ENCODE data around the gene HBM. TPM values are rescaled to one million over a fixed set of nuclear protein-coding genes. Genes with fewer than 3 reads are reported as not detected.

Gene HBM
- total and polyA plus RNA-seq, 9 donors: 0.78 to 0.92 TPM; not detected in 7

DNA sequence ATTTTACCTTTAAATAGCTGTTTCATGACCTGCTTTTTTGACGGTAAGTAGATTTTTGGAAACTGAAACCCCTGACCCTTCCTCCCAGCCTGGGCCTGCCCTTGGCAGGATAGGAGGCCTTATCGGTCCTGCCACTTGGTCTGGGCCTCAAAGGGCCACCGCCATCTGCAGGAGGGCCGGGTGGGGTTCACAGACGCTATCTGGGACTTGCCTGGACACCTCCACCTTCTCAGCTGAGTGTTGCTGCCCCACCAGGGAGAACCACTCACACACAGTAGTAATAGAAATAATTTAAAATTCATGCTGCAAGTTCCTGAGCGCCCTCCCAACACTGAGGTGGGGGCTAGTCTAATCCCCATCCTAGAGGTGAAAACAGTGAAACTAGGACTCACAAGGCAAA is 22.7 kb upstream of the HBM start:
- intact Hi-C loops (cut with DNase I): no loop called here

DNA sequence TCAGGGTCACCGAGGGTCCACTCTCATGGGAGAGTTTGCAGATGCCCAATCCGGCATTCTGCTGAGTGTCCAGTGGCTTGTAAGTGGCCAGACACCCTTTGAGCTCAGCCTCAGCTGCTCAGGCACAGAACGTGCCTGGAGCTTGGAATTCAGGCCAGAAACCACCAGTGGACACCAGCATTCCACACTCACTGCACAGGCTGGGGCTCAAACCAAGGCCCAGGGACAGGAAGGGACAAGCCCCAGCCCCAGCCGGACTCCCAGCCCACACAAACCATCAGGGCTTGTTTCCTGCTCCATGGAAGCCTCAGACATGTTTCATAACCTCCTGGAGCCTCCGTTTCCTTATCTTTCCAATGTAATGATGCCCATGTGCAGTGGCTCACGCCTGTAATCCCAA is 22.3 kb upstream of the HBM start:
- Histone ChIP-seq H3K4me1 (ENCODE audit: insufficient read depth) (no peaks in the 10 kb centered on the region), H3K4me3 (no peak overlapping the region), H3K27me3 (no peaks in the 10 kb centered on the region), H3K36me3 (no peaks in the 10 kb centered on the region), H3K9me3 (no peaks in the 10 kb centered on the region), H3K27ac (no peak overlapping the region)
- intact Hi-C loops (cut with DNase I): no loop called here
- DNase-seq: no peak
- TF ChIP-seq, protein P1, sequence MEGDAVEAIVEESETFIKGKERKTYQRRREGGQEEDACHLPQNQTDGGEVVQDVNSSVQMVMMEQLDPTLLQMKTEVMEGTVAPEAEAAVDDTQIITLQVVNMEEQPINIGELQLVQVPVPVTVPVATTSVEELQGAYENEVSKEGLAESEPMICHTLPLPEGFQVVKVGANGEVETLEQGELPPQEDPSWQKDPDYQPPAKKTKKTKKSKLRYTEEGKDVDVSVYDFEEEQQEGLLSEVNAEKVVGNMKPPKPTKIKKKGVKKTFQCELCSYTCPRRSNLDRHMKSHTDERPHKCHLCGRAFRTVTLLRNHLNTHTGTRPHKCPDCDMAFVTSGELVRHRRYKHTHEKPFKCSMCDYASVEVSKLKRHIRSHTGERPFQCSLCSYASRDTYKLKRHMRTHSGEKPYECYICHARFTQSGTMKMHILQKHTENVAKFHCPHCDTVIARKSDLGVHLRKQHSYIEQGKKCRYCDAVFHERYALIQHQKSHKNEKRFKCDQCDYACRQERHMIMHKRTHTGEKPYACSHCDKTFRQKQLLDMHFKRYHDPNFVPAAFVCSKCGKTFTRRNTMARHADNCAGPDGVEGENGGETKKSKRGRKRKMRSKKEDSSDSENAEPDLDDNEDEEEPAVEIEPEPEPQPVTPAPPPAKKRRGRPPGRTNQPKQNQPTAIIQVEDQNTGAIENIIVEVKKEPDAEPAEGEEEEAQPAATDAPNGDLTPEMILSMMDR (IDR thresholded peaks at IDR 0.05): no peak
- TF ChIP-seq EP300 (IDR thresholded peaks at IDR 0.05): no peak
- WGBS, 3 donors: 51 to 68% (median 63%) methylated on average over 6 of the region's 6 CpGs

More for the DNA sequence above, 22.7 kb upstream of the HBM start:
- Histone ChIP-seq H3K4me1 (ENCODE audit: insufficient read depth) (no peaks in the 10 kb centered on the region), H3K9me3 (no peaks in the 10 kb centered on the region), H3K4me3 (no peak overlapping the region), H3K27ac (no peak overlapping the region), H3K36me3 (no peaks in the 10 kb centered on the region), H3K27me3 (no peaks in the 10 kb centered on the region)
- WGBS, 3 donors: 70 to 84% (median 78%) methylated on average over 6 of the region's 6 CpGs
- no peak for DNase-seq
- no peak for TF ChIP-seq EP300 (IDR thresholded peaks at IDR 0.05)
- TF ChIP-seq, protein P1 (IDR thresholded peaks at IDR 0.05): no peak
- no peak for TF ChIP-seq POLR2A (IDR thresholded peaks at IDR 0.05)

DNA sequence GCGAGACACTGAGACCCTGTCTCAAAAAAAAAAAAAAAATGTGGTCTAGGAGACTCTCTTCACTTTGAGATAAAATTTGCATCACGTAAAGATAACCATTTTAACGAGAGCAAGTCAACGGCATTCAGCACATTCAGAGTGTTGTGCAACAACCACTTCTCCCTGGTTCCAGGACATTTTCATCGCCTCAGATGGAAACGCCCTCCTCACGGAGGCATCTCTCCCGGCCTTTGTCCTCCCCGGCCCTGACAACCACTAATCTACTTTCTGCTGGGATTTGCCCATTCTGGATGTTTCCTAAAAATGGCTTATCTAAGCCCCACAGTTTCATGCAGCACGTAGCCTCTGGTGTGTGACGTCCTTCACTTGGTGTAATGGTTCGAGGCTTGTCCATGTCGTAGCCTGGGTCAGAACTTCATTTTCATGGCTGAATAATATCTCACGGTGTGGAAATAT is 21.0 kb upstream of the HBM start:
- H3K4me3 ChIP-seq: no peak overlapping the region
- intact Hi-C loops (cut with DNase I): no loop called here

DNA sequence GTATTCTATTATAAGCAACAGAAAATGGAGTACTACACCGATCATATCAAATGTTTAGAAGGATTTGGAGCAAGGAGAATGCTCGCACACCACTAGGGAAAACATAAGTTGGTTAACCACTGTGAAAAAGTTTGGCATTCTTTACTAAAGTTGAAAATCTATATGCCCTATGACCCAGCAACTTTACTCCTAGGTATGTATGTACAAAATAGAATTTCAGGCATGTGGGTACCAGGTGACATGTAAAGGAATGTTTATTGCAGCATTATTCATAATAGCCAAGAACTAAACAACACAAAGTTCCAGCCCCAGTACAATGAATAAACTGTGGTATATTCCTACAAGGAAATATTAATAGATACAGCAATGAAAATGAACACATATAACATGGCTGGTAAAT is 19.1 kb upstream of the HBM start:
- WGBS, 3 donors: 75 to 88% (median 83%) methylated on average over 2 of the region's 2 CpGs
- intact Hi-C loops (cut with DNase I): no loop called here
- Histone ChIP-seq H3K9me3 (no peaks in the 10 kb centered on the region), H3K4me3 (no peak overlapping the region), H3K4me1 (ENCODE audit: insufficient read depth) (no peaks in the 10 kb centered on the region), H3K36me3 (no peaks in the 10 kb centered on the region), H3K27ac (no peak overlapping the region), H3K27me3 (no peaks in the 10 kb centered on the region)
- DNase-seq: no peak
- TF ChIP-seq EP300 (IDR thresholded peaks at IDR 0.05) (no peak), POLR2A (IDR thresholded peaks at IDR 0.05) (no peak)
- TF ChIP-seq, protein P1 (IDR thresholded peaks at IDR 0.05): no peak

More for the DNA sequence above, 21.0 kb upstream of the HBM start:
- no peak for TF ChIP-seq POLR2A (IDR thresholded peaks at IDR 0.05)
- TF ChIP-seq, protein P1 (IDR thresholded peaks at IDR 0.05): no peak
- TF ChIP-seq EP300 (IDR thresholded peaks at IDR 0.05): no peak
- Histone ChIP-seq H3K27ac (no peak overlapping the region), H3K36me3 (no peaks in the 10 kb centered on the region), H3K27me3 (no peaks in the 10 kb centered on the region), H3K4me1 (ENCODE audit: insufficient read depth) (no peaks in the 10 kb centered on the region), H3K9me3 (no peaks in the 10 kb centered on the region)
- no peak for DNase-seq
- WGBS, 3 donors: 73 to 77% (median 75%) methylated on average over 14 of the region's 14 CpGs
